ENCODE results near the gene TNS2.
"Not testable (repeated sequence)": the region's sequence is repeated elsewhere in the genome, so short reads cannot be mapped to it uniquely, and the experiment has no call there.

TNS2 gene

GRCh38 chr12:53012928-53013327 is 36.9 kb upstream of the TNS2 start:
- no peaks in the 10 kb centered on the region for H3K9me3 ChIP-seq (ENCODE audit: severe bottlenecking)
- H3K27ac ChIP-seq = no peak overlapping the region
- no peak overlapping the region for H3K4me3 ChIP-seq (ENCODE audit: low read depth, low read length)
- no peaks in the 10 kb centered on the region for H3K27me3 ChIP-seq (ENCODE audit: insufficient read depth, low read depth, severe bottlenecking)
- peaks cover 82% of the 10 kb centered on the region for H3K36me3 ChIP-seq
- TF ChIP-seq, protein P1, sequence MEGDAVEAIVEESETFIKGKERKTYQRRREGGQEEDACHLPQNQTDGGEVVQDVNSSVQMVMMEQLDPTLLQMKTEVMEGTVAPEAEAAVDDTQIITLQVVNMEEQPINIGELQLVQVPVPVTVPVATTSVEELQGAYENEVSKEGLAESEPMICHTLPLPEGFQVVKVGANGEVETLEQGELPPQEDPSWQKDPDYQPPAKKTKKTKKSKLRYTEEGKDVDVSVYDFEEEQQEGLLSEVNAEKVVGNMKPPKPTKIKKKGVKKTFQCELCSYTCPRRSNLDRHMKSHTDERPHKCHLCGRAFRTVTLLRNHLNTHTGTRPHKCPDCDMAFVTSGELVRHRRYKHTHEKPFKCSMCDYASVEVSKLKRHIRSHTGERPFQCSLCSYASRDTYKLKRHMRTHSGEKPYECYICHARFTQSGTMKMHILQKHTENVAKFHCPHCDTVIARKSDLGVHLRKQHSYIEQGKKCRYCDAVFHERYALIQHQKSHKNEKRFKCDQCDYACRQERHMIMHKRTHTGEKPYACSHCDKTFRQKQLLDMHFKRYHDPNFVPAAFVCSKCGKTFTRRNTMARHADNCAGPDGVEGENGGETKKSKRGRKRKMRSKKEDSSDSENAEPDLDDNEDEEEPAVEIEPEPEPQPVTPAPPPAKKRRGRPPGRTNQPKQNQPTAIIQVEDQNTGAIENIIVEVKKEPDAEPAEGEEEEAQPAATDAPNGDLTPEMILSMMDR (IDR thresholded peaks at IDR 0.05; ENCODE audit: low read depth, low read length) = no peak
- no peak for DNase-seq

GRCh38 chr12:53014709-53015108 is 35.2 kb upstream of the TNS2 start:
- Histone ChIP-seq H3K27ac (no peak overlapping the region), H3K36me3 (peaks cover 82% of the 10 kb centered on the region), H3K4me3 (ENCODE audit: low read depth, low read length) (no peak overlapping the region), H3K9me3 (ENCODE audit: severe bottlenecking) (no peaks in the 10 kb centered on the region), H3K27me3 (ENCODE audit: insufficient read depth, low read depth, severe bottlenecking) (no peaks in the 10 kb centered on the region)
- DNase-seq = no peak
- TF ChIP-seq, protein P1 (IDR thresholded peaks at IDR 0.05; ENCODE audit: low read depth, low read length) = no peak

- Histone ChIP-seq H3K27me3 (ENCODE audit: insufficient read depth, low read depth, severe bottlenecking) (no peaks in the 10 kb centered on the region), H3K9me3 (ENCODE audit: severe bottlenecking) (no peaks in the 10 kb centered on the region), H3K27ac (no peak overlapping the region), H3K36me3 (peaks cover 92% of the 10 kb centered on the region), H3K4me3 (ENCODE audit: low read depth, low read length) (no peak overlapping the region)
- TF ChIP-seq, protein P1 (IDR thresholded peaks at IDR 0.05; ENCODE audit: low read depth, low read length) = no peak
- no peak for DNase-seq
These were observed 24.6 kb upstream of the TNS2 start for GRCh38 chr12:53025250-53025649.

DNA sequence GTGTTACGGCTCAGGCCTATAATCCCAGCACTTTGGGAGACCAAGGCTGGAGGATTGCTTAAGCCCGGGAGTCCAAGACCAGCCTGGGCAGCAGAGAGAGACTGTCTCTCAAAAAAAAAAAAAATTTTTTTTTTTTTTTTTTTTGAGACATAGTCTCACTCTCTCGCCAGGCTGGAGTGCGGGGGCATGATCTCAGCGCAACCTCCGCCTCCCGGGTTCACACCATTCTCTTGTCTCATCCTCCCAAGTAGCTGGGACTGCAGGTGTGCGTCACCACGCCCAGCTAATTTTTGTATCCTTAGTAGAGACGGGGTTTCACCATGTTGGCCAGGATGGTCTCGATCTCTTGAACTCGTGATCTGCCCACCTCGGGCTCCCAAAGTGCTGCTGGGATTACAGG is 22.9 kb upstream of the TNS2 start:
- H3K27ac ChIP-seq; H3K27me3 ChIP-seq (ENCODE audit: insufficient read depth, low read depth, severe bottlenecking); DNase-seq; H3K4me3 ChIP-seq (ENCODE audit: low read depth, low read length); H3K9me3 ChIP-seq (ENCODE audit: severe bottlenecking): not testable (repeated sequence)
- peaks cover 91% of the 10 kb centered on the region for H3K36me3 ChIP-seq

DNA sequence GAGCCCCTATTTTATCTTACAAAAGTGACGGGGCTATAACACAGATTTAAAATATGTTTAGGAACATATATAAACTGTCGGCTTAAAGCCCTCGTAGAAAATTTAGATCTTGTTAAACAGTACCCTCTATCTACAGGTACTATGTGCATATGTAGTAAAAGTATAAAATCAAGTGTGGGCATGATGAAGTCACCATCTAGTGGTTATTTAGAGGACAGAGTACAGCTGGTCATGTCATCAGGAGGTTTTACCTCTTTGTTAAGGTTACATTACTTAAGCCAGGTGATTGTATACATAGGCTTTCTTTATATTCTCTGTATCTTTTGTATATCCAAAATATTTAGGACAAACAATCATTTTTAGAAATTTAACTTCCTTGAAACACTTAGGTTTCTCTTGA is 18.2 kb upstream of the TNS2 start:
- no peak overlapping the region for H3K27ac ChIP-seq
- DNase-seq = no peak
- H3K27me3 ChIP-seq (ENCODE audit: insufficient read depth, low read depth, severe bottlenecking) = no peaks in the 10 kb centered on the region
- H3K36me3 ChIP-seq = peaks cover 88% of the 10 kb centered on the region
- H3K9me3 ChIP-seq (ENCODE audit: severe bottlenecking) = no peaks in the 10 kb centered on the region
- no peak overlapping the region for H3K4me3 ChIP-seq (ENCODE audit: low read depth, low read length)
- TF ChIP-seq, protein P1 (IDR thresholded peaks at IDR 0.05; ENCODE audit: low read depth, low read length) = no peak

DNA sequence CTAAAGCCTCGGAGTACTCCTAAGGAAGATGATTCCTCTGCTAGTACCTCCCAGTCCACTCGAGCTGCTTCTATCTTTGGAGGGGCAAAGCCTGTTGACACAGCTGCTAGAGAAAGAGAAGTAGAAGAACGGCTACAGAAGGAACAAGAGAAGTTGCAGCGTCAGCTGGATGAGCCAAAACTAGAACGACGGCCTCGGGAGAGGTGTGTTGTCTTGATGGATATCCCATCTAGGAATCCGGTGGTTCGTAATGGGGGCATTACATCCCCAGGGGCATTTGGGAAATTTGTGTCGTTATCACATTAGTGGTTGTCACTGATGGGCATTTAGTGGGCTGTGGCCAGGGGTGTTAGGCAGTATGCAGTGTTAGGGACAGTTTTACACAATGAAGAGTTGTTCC is 16.0 kb upstream of the TNS2 start:
- DNase-seq; H3K4me3 ChIP-seq (ENCODE audit: low read depth, low read length); H3K9me3 ChIP-seq (ENCODE audit: severe bottlenecking); H3K27me3 ChIP-seq (ENCODE audit: insufficient read depth, low read depth, severe bottlenecking); H3K27ac ChIP-seq: not testable (repeated sequence)
- peaks cover 89% of the 10 kb centered on the region for H3K36me3 ChIP-seq

GRCh38 chr12:53034459-53034858 is 15.4 kb upstream of the TNS2 start:
- no peak for DNase-seq

More at GRCh38 chr12:53034459-53034858, 15.4 kb upstream of the TNS2 start:
- Histone ChIP-seq H3K27me3 (ENCODE audit: insufficient read depth, low read depth, severe bottlenecking) (no peaks in the 10 kb centered on the region), H3K36me3 (peaks cover 91% of the 10 kb centered on the region), H3K27ac (no peak overlapping the region), H3K9me3 (ENCODE audit: severe bottlenecking) (no peaks in the 10 kb centered on the region), H3K4me3 (ENCODE audit: low read depth, low read length) (no peak overlapping the region)
- TF ChIP-seq, protein P1 (IDR thresholded peaks at IDR 0.05; ENCODE audit: low read depth, low read length) = no peak

All from WERI-Rb-1 (cell line).